HL-60 (cell line): ENCODE measurements around the gene GGA1.

Experiments
- POLR2AphosphoS5 ChIP-seq: IDR thresholded peaks from 2 replicates; pipeline ENCODE4 v1.6.1; 2012; ENCODE audit warnings: low read depth
- TF ChIP-seq, protein P1 (sequence below): IDR thresholded peaks from one replicate; pipeline ENCODE4 v1.5.1; 2011; ENCODE audit warnings: low read length, control low read depth, inconsistent platforms; ENCODE audit not compliant: insufficient read depth

GRCh38 chr22:37643225-37643847 is 34.7 kb downstream of the GGA1 start:
- no peak for TF ChIP-seq POLR2AphosphoS5
- TF ChIP-seq, protein P1, sequence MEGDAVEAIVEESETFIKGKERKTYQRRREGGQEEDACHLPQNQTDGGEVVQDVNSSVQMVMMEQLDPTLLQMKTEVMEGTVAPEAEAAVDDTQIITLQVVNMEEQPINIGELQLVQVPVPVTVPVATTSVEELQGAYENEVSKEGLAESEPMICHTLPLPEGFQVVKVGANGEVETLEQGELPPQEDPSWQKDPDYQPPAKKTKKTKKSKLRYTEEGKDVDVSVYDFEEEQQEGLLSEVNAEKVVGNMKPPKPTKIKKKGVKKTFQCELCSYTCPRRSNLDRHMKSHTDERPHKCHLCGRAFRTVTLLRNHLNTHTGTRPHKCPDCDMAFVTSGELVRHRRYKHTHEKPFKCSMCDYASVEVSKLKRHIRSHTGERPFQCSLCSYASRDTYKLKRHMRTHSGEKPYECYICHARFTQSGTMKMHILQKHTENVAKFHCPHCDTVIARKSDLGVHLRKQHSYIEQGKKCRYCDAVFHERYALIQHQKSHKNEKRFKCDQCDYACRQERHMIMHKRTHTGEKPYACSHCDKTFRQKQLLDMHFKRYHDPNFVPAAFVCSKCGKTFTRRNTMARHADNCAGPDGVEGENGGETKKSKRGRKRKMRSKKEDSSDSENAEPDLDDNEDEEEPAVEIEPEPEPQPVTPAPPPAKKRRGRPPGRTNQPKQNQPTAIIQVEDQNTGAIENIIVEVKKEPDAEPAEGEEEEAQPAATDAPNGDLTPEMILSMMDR: peak; percentile 91
